Measurements from ENCODE around the gene LOXL4.
"Not testable (repeated sequence)": the region's sequence is repeated elsewhere in the genome, so short reads cannot be mapped to it uniquely, and the experiment has no call there.

The LOXL4 gene

DNA sequence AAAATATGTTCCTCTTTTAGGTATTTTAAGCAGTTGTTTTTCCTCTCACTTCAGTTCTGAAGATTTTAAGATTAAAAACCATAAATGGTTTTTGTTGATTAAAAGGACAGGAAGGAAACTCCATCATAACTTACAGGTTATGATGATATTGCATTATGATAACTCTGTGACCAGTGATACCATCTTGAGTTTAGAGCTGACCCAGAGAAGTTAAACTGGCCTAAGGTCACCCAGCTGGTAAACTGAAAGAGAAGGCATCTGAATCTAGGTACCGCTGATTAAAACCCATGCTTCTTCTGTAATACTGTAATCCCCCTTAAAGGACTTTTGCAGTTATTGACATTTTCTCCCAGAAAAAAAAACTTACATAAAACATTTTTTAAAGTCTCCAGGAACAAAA lies 29.6 kb downstream of the LOXL4 start:
- DNase-seq: no peak

DNA sequence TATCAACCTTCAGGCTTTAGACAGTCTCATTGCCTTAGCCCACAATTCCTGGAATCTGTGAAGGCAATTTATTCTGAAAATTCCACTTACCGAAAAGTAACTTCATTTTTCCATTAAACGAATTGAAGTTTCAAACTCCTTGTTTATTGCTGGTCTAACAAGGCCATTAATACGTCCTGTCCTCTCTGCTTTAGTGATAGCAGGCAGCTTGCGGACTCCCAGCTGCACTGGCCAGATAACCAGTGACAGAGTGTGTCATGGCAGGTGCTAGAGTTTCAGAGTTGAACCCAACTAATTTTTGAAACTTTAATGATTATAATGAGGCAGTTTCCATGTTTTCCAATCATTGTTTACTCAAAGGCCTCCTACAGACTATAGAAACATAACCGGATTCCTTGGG lies 31.1 kb downstream of the LOXL4 start:
- no peak for DNase-seq

DNA sequence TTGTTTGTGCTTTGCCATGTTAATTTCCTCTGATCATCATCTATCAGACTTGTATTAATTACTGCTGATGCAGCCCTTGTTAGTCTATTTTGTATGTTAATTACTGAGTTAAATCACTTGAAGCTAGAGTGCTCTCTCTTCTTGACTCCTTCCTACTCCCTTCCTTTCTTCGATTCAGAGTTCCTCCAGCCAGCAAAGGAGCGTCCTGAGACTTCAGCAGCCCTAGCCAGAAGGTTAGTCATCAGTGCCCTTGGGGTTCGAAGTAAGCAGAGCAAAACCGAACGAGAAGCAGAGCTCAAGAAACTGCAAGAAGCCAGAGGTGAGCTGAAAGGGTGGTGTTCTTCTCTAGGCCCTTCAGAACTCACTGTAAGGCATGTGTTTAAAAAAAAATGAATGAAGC lies 32.1 kb downstream of the LOXL4 start:
- DNase-seq: no peak

DNA sequence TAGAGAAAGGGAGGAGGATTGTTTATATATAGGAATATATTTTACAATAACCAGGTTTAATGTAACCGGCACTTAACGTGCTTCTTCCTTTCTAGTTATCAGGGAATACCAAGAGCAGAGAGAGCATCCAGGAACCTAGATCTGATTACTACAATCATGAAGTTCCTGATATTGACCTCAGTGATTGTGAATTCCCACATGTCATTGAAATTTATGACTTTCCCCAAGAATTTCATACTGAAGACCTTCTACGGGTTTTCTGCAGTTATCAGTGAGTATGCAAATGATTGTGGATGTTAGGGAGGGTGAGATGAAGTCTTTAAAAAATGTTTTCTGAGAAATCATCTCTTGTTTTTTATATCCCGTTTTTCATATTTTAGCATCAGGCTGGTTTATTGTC lies 36.6 kb downstream of the LOXL4 start:
- no peak for DNase-seq

DNA sequence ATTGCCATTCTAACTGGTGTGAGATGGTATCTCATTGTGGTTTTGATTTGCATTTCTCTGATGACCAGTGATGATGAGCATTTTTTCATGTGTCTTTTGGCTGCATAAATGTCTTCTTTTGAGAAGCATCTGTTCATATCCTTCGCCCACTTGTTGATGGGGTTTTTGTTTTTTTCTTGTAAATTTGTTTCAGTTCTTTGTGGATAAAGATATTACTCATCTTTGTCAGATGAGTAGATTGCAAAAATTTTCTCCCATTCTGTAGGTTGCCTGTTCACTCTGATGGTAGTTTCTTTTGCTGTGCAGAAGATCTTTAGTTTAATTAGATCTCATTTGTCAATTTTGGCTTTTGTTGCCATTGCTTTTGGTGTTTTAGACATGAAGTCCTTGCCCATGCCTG lies 39.7 kb downstream of the LOXL4 start:
- DNase-seq: not testable (repeated sequence)

DNA sequence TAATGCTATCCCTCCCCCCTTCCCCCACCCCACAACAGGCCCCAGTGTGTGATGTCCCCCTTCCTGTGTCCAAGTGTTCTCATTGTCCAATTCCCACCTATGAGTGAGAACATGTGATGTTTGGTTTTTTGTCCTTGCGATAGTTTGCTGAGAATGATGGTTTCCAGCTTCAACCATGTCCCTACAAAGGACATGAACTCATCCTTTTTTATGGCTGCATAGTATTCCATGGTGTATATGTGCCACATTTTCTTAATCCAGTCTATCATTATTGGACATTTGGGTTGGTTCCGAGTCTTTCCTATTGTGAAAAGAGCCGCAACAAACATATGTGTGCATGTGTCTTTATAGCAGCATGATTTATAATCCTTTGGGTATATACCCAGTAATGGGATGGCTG lies 40.3 kb downstream of the LOXL4 start:
- DNase-seq: not testable (repeated sequence)

DNA sequence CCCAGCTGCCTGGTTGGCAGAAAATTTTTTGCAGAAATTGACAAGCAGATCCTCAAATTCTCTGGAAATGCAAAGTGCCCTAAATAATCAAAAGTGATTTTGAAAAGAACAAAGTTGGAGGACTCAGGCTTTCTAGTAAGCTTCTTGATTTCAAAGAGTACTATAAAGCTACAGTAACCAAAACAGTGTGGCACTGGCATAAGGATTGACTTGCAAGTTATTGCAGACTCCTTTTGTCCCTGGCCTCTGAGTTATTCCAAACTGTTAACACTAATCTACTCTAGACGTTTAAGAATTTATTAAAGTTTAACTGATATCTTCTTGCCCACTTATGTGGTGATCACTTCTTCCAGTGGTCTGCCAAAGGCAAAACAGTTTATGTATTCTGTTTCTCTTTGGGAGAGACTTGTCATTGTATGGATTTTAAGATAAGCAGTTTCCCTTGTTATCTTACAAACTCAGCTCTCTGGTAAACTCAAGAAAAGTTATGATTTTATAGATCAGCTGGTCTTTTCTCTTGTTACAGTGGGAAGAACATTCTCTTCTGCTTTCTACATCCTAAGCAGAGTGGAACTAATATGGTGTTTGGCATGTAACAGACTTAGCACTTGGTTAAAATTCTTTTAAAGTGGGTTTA lies 41.4 kb downstream of the LOXL4 start:
- no peak for DNase-seq

DNA sequence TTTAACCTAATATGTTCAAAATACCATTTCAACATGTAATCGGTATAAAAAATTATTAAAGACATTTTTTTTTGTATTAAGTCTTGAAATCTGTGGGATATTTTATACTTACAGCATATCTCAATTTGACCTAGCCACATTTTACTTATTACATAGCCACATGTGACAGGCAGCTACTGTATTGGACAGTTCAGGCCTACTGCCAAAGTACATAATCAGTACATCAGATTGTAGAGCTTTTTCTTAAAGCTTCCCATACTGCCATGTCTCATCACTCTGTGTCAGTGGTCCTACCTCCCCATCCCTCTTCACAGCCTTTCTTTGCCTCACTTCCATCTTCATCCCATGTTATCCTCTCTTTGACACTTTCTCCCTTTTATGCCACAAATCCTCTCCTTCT lies 43.0 kb downstream of the LOXL4 start:
- no peak for DNase-seq

DNA sequence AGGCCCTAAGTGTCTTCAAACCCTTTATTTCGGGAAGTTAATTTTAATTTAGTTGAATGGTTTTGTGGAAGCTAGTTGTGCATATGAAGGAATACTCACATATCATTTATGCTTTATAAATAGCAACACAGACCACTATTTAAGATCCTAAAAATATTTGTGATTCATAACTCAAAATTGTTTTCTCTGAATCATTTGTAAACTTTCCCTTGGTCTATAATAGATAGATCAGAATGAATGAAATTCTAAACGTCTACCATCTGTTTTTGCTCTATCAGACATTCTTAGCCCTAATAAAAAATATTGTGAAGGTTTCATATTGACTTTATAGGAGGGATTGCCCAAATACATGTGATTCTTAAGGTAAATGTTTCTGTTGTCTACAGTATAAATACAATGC lies 43.5 kb downstream of the LOXL4 start:
- no peak for DNase-seq

DNA sequence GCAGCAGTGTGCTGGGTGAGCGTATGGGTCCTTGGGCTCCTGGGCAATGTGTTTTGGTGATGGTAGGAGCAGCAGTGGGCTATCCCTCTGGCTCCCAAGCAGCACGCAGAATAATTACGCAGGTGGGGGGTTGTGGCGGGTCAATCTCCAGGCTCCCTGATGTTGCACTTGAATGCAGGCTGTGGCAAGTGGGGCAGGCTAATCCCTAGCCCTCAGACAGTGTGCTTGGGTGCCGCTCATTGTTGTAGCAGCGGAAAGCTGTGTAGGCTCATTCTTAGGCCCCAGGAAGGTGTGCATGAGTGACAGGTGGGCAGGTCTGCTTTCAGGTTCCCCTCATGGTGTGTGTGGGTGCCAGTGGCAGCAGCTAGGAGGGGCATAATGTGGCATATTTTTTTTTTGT lies 44.1 kb downstream of the LOXL4 start:
- no peak for DNase-seq

DNA sequence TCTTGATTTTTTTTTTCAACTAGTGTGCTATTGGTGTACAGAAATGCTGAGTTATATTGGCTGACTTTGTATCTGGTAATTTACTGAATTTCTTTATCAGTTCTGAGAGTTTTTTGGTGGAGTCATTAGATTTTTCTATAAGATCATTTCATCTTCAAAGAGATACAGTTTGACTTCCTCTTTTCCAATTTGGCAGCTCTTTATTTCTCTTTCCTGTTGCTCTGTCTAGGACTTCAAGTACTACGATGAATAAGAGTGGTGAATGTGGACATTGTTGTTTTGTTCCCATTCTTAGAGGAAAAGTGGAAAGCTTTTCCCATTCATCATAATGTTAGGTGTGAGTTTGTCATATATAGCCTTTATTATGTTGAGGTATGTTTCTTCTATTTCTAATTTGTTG lies 50.2 kb downstream of the LOXL4 start:
- no peak for DNase-seq

DNA sequence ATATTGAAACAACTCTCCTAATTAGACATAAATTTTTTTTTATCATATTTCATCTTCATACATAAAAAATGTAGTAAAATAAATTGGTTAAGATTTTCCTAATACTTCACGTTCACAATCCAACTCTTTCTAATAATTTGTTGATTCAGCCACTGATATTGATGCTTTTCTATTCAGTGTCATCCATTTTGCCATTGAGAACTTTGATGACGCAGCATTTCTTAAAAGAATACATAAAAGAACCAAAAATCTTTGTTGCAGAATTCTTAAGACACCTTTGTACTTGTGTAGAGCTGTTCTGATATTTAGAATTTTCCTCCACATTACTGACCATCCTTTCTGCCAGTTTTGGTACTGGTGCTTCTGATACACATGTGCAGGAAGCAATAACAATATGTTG lies 52.6 kb downstream of the LOXL4 start:
- DNase-seq: no peak

DNA sequence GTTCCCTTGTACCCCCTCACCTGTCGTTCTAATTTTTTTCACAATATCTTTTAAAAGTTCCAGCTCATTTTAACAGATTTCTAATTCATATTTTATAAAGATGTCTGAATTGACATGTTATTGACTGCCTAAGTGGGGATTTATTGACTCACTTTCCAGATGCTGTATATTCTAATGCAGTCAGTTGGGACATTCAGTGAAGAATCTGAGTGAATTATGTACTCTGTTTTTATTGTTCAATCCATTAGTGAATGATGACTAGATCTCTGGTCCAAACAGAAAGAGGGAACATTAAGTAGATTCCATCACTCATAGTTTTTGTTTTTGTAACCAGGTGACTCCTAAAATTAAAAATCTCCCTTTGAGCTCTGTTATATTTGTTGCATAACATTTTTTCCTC lies 54.3 kb downstream of the LOXL4 start:
- DNase-seq: no peak

DNA sequence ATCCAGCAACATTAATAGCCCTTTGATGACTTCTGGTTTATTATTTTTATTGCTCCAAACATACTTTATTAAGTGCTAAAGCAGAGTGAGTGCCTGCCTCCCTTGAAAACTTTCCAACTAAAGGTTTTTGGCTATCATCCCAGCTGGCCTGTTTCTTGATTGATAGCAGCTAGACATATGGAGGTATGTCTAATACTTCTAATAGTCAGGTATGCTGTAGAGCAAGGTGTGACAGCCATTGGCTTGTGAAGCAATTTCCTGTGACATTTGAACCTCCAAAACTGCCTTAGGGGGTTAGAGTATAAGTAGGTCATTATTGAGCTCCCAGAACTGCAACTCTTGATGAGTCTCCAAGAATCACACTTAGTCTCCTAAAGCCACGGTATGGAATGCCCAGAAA lies 55.8 kb downstream of the LOXL4 start:
- no peak for DNase-seq

DNA sequence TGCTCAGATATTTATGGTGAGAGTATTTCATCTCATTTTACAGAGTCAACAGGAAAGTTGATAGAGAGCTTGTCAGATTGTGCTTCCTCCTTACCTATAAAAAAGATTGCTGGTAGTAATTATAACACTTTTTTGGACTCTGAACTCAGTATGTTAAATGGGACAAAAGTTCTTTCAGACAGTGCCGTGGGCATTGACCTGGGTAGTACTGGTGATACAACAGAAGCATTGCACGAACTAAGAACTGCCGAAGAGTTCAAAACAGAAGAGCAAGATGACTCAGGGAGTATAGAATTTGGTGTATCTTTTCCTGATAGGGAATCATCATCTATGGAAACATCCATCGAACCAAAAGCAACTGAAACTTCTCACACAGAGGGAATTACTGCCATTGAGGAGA lies 58.6 kb downstream of the LOXL4 start:
- DNase-seq: no peak

DNA sequence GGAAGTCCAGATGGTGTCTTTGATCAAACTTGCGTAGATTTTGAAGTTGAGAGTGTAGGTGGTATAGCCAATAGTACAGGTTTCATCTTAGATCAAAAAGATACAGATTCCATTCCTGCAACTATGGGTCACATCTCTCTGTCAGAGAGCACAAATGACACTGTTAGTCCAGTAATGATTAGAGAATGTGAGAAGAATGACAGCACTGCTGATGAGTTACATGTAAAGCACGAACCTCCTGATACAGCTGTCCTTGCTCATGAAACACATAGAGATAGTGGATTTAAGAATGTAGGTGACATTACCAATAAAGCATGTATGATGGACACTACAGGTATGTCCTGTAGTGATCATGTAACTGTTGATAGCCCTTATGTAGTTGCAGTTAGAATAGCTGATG lies 59.1 kb downstream of the LOXL4 start:
- DNase-seq: no peak

DNA sequence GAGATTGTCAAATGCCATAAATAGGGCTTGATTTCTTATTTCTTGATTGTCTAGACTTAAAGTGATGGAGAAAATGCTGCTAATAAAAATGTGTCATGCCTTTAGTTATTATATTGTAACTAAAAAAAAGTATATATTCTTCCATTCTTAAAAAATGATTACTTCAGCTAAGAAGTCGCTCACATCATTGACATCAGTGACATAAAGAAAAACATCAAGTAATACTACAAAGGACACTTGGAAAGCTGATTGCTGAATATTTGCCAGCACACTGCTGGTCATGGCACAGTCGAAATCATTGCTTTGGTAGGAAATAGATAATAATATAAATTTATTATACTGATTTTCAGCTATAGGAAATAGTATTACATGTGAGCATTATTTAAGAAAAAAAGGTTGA lies 62.6 kb downstream of the LOXL4 start:
- DNase-seq: no peak

DNA sequence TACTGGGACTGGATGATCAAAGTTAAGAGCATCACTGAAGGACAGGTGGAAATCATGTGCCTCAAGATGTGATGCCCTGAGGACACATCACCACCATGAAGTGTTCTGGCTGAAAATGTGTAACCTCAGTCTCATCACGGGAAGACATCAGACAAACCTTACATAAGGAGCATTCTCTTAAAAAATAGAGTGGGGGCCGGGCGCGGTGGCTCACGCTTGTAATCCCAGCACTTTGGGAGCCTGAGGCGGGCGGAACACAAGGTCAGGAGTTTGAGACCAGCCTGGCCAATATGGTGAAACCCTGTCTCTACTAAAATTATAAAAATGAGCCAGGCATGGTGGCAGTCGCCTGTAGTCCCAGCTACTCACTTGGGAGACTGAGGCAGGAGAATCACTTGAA lies 65.6 kb downstream of the LOXL4 start:
- DNase-seq: no peak

DNA sequence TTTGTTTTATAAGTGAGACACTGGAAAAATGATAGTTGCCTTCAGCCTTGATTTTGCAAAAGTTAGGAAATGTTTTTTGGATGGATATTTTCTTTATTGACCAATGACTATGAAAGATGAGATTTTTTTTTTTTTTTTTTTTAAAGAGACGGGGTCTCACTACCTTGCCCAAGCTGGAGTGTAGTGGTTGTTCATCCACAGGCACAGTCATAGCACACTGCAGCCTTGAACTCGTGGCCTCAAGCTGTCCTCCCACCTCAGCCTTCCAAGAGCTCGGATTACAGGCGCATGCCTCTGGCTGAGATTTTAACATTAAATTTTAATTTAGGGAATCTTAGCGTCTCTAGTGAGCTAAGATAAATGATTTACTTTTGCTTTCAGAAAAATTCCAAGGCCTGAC lies 66.2 kb downstream of the LOXL4 start:
- DNase-seq: no peak

All from DMS79 (cell line).